ENCODE measurements around the gene SERPINB1.
A peak's percentile ranks its signal among the peaks of the same experiment; 100 is the strongest.
"Not testable (repeated sequence)": the region's sequence is repeated elsewhere in the genome, so short reads cannot be mapped to it uniquely, and the experiment has no call there.

SERPINB1 gene

GRCh38 chr6:2841264-2842138 is at the start of gene SERPINB1:
SERPINB1 (minus strand) TSS chr6:2841863; CDS start chr6:2840586, 1,277 bp downstream.
- DNase-seq (ENCODE audit: low read depth): peak; percentile 68

DNA sequence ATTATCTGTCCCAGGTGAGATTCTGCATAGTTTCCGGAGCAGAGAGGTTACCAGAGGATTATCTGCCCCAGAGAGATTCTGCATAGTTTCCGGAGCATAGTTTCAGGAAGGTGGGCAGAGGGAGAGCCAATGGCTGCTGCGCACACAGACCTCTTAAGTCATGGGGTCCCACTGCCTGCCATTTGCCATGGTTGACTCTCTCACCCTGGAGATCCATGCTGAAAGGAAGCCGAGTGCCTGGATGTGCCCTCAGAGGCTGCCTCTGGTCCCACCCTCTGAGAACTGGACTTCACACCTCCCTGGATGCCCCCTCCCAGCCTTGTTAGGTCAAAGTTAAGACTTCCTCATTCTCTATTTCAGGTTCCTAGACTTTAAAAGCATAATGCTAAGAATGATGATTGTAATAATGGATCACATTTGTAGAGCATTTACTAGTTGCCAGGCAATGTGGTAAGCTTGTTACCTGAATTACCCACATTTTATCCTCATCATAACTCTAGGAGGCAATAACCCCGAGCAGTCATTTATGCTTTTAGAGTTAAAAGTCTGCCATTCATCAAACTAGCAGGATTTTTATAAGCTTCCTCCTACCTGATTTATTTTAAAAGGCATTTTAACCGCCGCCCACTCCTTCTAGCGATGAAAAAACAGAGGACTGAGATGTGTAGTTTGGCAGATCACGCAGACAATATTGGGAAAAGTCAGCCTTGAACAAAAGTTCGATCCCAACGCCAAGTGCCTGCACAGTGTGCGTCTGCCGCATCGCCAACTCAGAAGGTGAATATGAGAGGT is 49.5 kb upstream of the SERPINB1 start:
- DNase-seq (ENCODE audit: low read depth): no peak

DNA sequence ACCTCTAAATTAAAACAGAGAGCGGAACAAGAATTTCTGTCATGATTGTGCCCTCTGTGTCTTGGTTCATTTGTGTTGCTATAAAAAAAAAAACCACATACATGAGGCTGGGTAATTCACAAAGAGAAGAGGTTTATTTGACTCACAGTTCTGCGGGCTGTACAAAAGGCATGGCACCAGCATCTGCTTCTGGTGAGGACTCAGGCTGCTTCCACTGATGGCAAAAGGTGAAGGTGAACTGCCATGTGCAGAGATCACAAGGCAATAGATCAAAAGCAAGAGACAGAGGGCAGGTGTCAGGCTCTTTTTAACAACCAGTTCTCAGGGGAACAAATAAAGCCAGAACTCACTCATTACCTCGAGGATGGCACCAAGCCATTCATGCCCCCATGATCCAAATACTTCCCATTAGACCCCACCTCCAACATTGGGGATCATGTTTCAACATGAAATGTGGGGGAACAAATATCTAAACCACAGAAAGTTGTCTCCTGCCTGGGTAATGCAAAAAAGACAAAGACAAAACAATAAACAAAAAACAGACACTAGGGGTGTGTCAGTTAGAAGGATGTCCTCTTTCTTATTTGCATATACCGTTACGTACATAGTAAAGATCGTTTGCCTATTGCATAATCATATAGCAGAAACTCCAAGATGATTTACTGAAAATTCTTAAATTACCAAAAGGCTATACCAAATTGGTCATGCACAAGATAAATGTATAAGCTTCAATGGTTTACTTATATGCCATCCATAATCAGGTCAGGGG is 44.5 kb upstream of the SERPINB1 start:
- DNase-seq (ENCODE audit: low read depth): no peak

DNA sequence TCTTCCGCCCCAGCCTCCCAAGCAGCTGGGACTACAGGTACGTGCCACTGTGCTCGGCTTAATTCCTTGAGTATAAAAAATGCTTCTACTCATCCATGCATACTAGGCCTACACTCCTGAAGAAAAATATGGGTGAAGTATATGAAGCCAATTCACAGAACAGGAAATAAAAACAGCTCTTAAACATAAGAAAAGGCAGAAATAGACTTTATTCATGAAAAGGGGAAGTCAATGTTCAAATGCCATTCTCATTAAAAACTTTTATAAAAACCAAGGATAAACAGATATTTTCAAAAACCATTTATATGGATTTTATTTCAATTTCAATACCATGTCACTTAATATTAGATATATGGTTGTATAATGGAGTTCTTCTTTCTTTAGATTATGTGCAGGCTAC is 43.1 kb upstream of the SERPINB1 start:
- DNase-seq (ENCODE audit: low read depth): no peak

DNA sequence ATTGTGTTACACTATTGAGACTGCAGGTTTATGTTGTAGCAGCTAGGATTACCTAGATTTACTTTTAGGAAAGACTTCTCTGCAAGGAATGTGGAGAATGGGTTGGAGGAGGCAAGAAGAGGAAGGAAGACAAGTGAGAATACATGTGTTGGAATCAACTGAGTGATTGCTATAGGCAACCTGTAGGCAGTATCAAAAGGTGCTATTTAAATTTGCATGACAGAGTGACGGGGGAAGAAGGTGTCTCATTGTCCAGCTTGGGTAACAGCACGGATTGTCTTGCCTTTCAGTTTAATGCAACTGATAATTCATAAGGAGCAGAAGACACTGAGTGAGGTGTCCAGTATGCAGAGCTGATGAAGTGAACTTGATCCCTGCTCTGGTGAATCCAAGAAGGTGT is 42.0 kb upstream of the SERPINB1 start:
- DNase-seq (ENCODE audit: low read depth): no peak

GRCh38 chr6:2881423-2881822 is 39.8 kb upstream of the SERPINB1 start:
- DNase-seq (ENCODE audit: low read depth): no peak

DNA sequence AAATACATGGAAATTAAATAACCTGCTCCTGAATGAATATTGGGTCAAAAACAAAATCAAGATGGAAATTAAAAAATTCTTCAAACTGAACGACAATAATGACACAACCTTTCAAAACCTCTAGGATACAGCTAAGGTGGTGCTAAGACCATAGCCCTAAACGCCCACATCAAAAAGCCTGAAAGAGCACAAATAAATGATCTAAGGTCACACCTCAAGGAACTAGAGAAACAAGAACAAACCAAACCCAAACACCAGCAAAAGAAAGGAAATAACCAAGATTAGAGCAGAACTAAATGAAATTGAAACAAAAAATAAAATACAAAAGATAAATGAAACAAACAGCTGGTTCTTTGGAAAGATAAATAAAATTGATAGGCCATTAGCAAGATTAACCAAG is 38.5 kb upstream of the SERPINB1 start:
- not testable (repeated sequence) for DNase-seq (ENCODE audit: low read depth)

- no peak for DNase-seq (ENCODE audit: low read depth)
Observed at GRCh38 chr6:2877960-2878359, 36.3 kb upstream of the SERPINB1 start.

DNA sequence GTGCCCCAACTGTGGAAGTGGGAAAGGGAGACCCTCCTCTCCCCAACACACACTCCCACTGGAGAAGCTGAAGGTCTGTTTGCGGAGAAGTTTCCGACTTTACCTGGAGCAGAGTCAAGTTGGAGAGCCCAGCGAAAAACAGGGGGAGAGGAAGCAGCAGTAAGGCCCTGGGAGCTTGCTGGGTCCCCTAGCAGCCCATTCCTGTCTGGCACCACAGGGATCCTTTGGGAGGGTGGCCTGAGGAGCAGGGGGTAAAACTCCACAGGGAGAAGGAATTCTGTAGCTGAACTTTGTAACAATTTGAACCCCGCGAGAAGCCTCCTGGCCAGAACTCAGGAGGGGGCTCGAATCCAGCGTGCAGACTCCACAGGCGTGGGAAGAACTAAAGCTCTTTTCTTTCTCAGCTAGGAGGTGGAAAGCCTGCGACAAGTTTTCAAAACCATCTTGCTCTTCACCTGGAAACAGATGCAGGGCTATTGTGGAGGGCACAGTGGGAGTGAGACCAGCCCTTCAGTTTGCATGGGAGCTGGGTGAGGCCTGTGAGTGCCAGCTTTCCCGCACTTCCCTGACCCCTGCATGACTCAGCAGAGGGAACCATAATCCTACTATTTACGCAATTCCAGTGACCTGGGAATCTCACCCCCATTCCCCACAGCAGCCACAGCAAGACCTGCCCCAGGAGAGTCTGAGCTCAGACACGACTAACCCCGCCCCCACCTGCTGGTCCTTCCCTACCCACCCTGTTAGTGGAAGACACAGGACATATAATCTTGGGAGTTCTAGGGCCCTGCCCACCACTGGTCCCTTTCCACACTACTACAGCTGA is 35.6 kb upstream of the SERPINB1 start:
- no peak for DNase-seq (ENCODE audit: low read depth)

DNA sequence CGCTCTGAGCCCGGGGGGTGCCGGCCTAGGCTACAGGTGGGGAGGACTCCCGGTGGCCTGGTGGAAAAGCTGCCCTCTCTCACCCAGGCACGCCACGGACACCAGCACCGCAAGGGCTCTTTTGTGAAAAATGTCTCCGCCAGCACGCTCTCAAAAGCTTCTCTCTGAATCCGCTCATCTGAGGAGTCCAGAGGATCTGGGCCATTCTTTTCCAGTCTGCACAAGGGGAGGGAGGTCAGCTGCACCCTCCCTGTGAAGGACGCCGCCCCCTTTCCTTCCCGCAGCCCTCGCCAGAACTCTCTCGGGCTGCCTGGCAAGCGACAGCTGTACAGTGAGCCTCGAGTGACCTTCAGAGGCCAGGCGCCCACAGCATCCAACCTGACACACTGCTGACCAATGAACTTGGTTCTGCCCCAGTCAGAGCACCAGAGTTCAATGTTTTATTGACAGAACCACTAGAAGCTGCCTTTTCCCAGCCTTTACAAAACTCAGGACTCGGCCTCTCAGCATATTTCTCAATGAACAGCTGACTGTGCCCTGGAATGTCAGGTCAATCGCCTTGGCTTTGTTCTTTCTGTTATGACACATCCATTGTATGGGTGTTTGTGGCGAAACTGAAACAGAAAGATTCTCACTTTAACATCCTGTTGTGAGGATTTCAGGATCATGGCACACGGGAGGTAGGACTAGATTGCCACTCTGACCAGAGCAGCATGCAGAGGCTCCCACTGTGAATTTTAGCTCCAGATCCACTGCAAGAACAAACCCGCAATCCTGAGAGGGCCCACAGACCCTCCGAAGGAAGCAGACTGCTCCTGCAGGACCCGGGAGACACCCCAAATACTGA is 34.8 kb upstream of the SERPINB1 start:
- no peak for DNase-seq (ENCODE audit: low read depth)

DNA sequence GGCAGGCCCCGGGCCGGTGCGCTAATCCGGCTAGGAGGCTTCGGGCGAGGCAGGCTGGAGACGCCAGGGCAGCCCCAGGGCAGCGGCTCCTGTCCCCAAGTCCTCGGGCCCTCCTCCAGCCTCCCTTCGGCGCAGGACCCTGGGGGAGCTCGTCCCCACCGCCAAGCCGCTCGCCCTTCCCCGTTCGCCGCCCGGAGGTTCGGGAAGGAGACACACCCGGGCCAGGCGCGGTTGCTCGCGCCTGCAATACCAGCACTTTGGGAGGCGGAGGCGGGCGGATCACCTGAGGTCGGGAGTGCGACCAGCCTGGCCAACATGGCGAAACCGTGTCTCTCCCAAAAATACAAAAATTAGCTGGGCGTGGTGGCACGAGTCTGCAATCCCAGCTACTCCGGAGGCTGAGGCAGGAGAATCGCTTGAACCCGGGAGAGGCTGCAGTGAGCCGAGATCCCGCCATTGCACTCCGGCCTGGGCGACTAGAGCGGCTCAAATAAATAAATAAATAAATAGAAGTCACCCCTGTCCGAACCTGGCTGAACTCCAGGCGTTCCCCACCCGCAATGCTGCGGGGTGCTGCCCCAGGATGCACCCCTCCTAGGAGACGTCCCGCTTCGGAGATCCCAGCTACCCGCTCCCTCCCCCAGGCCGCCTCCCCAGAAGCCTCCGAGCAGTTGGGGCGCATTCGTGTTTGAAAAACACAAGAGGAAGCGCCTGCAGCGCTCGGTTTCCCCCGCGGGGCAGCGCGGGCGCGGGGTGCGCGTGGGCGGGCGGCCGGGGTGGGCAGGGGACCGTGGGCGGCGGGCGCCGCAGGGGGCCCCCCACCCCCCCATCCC is 33.9 kb upstream of the SERPINB1 start:
- no peak for DNase-seq (ENCODE audit: low read depth)

DNA sequence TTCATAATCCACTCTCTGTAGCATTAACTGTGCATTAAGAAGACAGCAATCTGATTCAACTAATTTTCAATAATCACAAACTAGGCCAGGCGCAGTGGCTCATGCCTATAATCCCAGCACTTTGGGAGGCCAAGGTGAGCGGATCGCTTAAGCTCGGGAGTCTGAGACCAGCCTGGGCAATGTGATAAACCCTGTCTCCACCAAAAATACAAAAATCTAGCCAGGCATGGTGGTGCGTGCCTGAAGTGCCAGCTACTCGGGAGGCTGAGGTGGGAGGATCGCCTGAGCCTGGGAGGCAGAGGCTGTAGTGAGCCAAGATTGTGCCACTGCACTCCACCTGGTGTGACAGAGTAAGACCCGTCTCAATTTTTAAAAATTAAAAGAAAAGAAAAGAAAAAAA is 32.0 kb upstream of the SERPINB1 start:
- no peak for DNase-seq (ENCODE audit: low read depth)

DNA sequence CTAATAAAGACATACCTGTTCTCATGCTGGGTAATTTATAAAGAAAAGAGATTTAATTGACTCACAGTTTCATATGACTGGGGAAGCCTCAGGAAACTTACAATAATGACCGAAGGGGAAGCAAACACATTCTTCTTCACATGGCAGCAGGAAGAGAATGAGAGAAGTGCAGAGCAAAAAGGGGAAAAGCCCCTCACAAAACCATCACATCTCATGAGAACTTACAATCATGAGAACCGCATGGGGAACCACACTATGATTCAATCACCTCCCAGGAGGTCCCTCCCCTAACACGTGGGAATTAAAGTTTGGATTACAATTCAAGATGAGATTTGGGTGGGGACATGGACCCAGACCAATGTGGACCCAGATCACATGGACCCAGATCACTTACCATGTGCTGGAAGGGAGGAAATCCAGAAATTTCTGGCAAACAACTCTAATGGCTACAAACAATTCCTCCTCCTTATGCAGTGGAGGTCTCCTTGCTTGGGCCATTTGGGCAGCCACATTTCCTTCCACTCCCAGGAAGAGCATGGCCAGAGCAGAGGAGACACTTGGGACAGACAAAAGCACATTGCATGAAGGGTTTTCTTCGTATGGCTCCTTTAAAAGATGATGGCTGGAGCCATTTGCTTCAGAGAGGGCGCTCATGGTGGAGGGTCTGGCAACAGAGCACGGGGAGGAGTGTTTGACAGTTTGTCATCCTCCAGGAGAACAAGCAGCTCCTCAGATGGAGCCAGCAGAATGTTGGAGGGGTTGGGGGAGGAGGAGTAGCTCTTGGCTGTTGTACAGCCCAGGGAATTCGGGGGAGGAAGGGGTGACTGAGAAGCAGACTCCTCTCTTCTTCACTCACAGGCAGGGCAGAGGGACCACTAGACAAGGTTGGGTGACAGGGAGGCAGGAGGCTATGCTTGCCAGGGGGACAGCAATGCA is 31.0 kb upstream of the SERPINB1 start:
- DNase-seq (ENCODE audit: low read depth): no peak

DNA sequence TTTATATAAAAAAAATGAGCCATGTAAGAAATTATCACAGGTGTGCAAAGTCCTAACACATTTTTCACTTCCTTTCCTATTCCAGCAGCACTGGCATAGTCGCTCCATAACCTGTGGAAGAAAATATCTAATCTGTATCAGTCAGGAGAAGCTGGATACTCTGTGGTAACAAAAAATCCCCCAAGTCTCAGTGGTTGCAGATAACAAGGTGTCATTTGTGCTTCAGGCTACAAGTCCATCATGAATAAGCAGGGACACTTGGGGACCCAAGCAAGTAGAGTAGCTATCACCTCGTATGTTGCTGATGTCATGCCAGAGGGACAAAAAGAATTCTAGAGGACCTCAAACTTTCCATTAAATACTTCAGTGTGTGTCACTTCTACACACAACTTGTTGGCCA is 30.3 kb upstream of the SERPINB1 start:
- DNase-seq (ENCODE audit: low read depth): no peak

DNA sequence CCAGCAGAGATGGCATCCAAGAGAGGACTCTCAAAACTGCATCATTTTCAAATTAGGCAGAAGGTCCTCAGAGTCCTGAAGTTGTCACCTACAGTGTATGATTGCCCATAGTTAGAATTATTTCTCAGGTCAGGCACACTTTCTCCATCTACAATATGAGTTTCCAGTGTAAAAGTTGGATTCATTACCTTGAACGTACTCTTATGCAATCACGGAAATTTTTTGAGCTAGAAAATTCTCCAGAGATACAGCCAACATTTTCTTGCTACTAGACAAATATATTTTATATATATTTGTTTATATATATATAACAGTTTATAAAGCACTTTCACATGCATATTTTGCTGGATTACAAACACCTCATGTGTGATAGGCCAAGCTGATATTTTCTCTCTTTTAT is 29.4 kb upstream of the SERPINB1 start:
- DNase-seq (ENCODE audit: low read depth): no peak

DNA sequence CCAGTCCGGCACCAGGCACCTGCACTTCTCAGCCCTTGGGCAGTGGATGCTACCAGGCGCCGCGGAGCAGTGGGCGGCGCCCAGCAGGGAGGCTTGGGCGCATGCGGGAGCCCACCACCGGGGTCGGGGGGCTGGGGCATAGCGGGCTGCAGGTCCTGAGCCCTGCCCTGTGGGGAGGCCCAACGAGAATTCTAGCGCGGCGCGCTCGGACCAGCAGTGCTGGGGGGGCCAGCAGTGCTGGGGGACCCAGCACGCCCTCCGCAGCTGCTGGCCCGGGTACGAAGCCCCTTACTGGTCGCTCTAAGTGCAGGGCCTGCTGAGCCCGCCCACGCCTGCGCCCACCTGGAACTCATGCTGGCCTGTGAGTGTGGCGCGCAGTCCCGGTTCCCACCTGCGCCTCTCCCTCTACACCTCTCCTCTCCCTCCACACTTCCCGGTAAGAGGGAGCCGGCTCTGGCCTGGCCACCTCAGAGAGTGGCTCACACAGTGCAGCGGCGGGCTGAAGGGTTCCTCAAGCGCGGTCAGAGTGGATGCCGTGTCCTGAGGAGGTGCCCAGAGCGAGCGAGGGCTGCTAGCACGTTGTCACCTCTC is 28.5 kb upstream of the SERPINB1 start:
- no peak for DNase-seq (ENCODE audit: low read depth)

DNA sequence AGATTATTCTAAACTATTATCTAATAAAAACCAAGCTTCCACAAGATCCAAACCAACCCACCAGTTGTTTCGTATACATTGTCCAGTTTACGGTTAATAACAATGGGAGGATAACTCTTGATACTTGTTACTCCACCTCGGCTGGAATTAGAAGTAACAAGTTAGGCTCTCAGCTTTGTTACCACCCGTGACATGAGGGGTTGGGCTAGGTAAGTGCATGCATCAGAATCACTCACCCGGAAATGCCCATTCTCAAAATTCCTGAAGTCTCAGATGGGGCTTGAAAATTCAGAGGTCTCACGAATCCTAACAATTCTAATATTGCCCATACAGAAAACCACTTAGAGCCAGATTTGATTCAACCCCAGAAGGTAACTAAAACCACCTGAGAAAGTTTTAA is 27.0 kb upstream of the SERPINB1 start:
- DNase-seq (ENCODE audit: low read depth): no peak

DNA sequence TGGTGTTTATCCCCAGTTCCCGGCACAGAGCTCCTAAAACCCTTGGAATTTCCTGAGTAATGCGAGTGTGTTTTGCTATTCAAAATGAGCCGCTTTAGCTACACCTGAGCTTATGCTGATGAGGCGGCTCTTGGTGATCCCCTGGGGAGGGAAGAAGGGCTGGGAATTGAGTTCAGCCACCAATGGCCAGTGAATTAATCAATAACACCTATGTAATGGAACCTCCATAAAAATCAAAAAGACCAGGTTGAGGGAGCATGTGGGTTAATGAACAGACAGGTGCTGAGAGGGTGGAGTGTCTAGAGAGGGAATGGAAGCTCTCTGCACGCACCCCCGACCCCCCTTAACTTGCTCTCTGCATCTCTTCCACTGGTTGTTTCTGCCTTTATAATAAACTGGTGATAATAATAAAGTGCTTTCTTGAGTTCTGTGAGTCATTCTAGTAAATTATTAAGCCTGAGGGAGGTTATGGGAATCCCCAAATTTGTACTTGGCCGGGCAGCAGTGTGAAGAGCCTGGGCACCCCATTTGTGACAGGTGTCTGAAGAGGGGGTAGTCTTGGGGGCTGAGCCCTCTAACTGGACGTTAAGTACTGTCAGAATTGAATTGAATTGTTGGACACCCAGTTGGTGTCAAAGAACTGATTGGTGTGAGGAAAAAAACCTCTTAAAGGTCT is 24.6 kb upstream of the SERPINB1 start:
- DNase-seq (ENCODE audit: low read depth): no peak

Measured in stimulated activated CD8-positive, alpha-beta memory T cell treated with anti-CD3 and anti-CD28 coated beads, Interleukin-4, amount 100 ng/mL, for 24 hours (primary cell).